Uterus (tissue), 2 donors: ENCODE measurements around the gene GTF2A1.

ENCODE experiments used
- CTCF ChIP-seq, 4 experiments: fragments of 200-600 bp in 2 of 4; fragments of 450-650 bp in 2 of 4; sonication (generic) in 2 of 4; IDR thresholded peaks; one replicate each; pipeline ENCODE4 v1.5.1; 2016 to 2019; ENCODE audit warnings: antibody characterized with exemption in 4 of 4, mild to moderate bottlenecking in 2 of 4, moderate library complexity in 1 of 4
- POLR2A ChIP-seq, 2 donors: fragments of 450-650 bp; IDR thresholded peaks; one replicate each; pipeline ENCODE4 v1.6.1; 2016; ENCODE audit warnings: antibody characterized with exemption in 2 of 2, mild to moderate bottlenecking in 1 of 2, moderate library complexity in 1 of 2

- TF ChIP-seq POLR2A (IDR thresholded peaks at IDR 0.05) = no peak
- no peak for TF ChIP-seq CTCF (IDR thresholded peaks at IDR 0.05)
Measured at GRCh38 chr14:81148635-81149034, 72.1 kb downstream of the GTF2A1 start.
